Upper lobe of right lung (tissue), 1 donor: Measurements from ENCODE around the gene FCHSD2. TPM values are rescaled to one million over a fixed set of nuclear protein-coding genes. Genes with fewer than 3 reads are reported as not detected.

Experiments
- ATAC-seq: fragments of 200-7000 bp; cut with Tn5 transposase; one replicate; pipeline ENCODE4 v1.9.1; 2020; ENCODE audit warnings: mild to moderate bottlenecking, moderate library complexity
- DNase-seq: peaks from one replicate; pipeline ENCODE4 v3.0.0-alpha.2; 2020
- H3K27ac ChIP-seq: fragments of 200-600 bp; one replicate; pipeline ENCODE4 v1.8.0; 2022
- H3K27me3 ChIP-seq: fragments of 200-600 bp; one replicate; pipeline ENCODE4 v1.8.0; 2022; ENCODE audit warnings: mild to moderate bottlenecking
- H3K36me3 ChIP-seq: fragments of 200-600 bp; one replicate; pipeline ENCODE4 v1.8.0; 2022
- H3K4me1 ChIP-seq: fragments of 200-600 bp; one replicate; pipeline ENCODE4 v1.8.0; 2022
- H3K4me3 ChIP-seq: fragments of 200-600 bp; one replicate; pipeline ENCODE4 v1.8.0; 2022; ENCODE audit warnings: mild to moderate bottlenecking
- H3K9me3 ChIP-seq: fragments of 200-600 bp; one replicate; pipeline ENCODE4 v1.8.0; 2022
- intact Hi-C: fragments of 100-400 bp; cut with DNase I; formaldehyde crosslinking; loops from one replicate; pipeline ENCODE4 v1.11.0; 2022
- total RNA-seq: library from RNA; stranded (reverse); fragmentation: NEBNext Ultra II Directional; extraction: Animal tissue kit (Norgen Biotek cat#: 25700); gene quantifications from one replicate; pipeline ENCODE4 v1.2.1, GENCODE V29; 2021
- TF ChIP-seq, protein P1 (sequence below): fragments of 200-600 bp; IDR thresholded peaks from one replicate; pipeline ENCODE4 v1.8.0; 2022; ENCODE audit warnings: antibody characterized with exemption
- donor health status: DM: no; HTN: yes; CAD: no; lungs with severe emphysema.

The FCHSD2 gene
- total RNA-seq, 1 donor from 2014 or later: 71.2 TPM

DNA sequence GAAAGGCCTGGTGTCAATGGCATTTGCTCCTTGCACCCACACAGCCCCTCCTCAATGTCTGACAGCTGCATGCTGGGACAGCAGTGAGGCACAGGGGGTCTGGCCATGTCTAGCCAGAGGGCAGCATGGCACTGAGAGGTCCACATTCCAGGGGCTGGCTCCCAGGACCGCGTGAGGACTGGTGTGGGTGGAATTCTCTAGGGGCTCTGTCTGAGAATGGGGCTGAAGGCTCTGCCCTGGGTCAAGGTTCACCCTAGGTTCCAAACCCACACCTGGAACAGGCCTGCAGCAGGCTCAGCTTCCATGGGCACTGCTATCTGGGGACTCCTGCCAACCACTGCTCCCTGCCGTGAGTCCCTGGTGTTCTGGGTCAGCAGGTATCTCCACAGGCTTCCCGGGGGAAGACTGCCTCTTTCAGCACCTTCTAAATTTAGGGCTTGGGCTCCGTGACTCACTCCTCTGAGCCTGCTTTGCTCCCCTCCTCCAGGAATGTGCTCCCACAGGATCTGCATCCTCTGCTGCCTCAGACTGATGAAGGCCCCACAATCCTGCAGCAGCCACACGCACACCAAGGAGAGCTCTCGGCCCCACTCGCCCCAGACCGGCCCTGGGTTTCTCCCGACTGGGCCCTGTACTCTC is 352.5 kb downstream of the FCHSD2 start:
- DNase-seq: no peak
- no peaks in the 10 kb centered on the region for H3K36me3 ChIP-seq
- no peaks in the 10 kb centered on the region for H3K9me3 ChIP-seq
- ATAC-seq: no peak
- no peak overlapping the region for H3K27ac ChIP-seq
- TF ChIP-seq, protein P1, sequence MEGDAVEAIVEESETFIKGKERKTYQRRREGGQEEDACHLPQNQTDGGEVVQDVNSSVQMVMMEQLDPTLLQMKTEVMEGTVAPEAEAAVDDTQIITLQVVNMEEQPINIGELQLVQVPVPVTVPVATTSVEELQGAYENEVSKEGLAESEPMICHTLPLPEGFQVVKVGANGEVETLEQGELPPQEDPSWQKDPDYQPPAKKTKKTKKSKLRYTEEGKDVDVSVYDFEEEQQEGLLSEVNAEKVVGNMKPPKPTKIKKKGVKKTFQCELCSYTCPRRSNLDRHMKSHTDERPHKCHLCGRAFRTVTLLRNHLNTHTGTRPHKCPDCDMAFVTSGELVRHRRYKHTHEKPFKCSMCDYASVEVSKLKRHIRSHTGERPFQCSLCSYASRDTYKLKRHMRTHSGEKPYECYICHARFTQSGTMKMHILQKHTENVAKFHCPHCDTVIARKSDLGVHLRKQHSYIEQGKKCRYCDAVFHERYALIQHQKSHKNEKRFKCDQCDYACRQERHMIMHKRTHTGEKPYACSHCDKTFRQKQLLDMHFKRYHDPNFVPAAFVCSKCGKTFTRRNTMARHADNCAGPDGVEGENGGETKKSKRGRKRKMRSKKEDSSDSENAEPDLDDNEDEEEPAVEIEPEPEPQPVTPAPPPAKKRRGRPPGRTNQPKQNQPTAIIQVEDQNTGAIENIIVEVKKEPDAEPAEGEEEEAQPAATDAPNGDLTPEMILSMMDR: no peak
- H3K27me3 ChIP-seq: no peaks in the 10 kb centered on the region
- no peak overlapping the region for H3K4me3 ChIP-seq
- H3K4me1 ChIP-seq: peaks cover 41% of the 10 kb centered on the region
- intact Hi-C loops: loop anchor here (5.0 kb wide), 1 partner anchor 62 kb away; no protein-coding TSS in a partner anchor

DNA sequence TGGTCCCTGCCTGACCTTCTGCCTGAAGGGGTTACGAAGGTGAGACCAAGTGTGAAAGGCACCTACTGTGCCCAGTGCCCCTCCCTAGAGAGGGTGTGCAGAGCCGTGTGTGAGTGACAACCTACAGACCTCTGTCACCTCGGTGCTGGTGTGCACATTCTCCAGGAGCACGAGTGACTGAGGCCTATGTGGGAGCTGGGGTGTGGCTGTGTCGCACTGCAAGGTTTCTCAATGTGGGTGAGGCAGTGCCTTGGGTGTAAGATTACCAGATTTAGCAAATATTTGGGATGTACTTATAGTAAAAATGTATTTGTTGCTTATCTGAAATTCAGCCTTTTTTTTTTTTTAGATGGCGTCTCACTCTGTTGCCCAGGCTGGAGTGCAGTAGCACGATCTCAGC is 353.9 kb downstream of the FCHSD2 start:
- H3K9me3 ChIP-seq: no peaks in the 10 kb centered on the region
- peaks cover 34% of the 10 kb centered on the region for H3K4me1 ChIP-seq
- no peak for DNase-seq
- ATAC-seq: peak; percentile 39
- no peaks in the 10 kb centered on the region for H3K27me3 ChIP-seq
- H3K36me3 ChIP-seq: no peaks in the 10 kb centered on the region
- H3K4me3 ChIP-seq: no peak overlapping the region
- peak overlapping the region; percentile 47 for H3K27ac ChIP-seq
- intact Hi-C loops: no loop called here
- TF ChIP-seq, protein P1: no peak

DNA sequence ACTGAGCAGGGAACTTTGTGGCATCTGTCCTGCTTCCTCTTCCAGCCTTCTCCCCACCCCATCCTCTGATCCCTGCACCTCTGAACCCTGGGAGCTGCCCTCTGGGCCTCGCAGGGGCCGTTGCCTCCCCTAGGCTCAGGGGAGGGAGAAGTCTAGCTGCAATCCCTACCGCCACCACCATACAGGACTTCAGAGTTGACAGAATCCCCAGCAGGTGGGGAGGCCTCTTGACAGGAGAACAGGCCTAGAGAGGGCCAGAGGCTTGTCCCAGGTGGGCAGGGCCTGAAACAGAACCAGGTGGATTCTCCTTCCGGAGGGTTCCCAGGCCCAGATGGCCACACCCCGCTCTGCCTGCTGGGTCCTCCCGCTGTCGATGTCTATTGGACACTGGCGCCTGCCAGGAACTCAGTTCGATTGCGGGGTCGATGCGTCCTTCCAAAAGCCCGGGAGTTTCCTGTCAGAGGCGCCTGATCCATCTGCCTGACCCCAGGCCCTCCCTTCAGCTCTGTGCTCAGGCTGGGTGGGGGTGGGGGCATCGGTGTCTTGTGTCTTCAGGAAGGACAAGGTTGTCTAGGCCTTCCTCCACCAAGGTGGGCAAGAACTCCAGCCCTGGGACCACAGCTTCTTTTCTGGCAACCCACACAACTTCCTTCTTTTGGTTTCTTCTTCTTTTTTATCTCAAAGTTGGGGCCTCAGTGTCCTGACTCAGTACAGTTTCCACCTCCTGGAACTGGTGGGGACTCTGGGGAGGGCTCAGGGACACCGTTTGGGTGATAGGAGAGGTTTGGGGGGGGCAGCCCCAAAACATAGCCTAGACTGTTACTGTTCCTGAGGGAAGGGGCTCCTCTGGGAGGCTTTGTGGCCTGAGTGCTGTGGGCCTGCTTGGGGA is 354.7 kb downstream of the FCHSD2 start:
- intact Hi-C loops: no loop called here
- TF ChIP-seq, protein P1: peak; percentile 5
- H3K4me3 ChIP-seq: no peak overlapping the region
- H3K36me3 ChIP-seq: no peaks in the 10 kb centered on the region
- ATAC-seq: no peak
- H3K4me1 ChIP-seq: peaks cover 27% of the 10 kb centered on the region
- H3K27me3 ChIP-seq: no peaks in the 10 kb centered on the region
- no peaks in the 10 kb centered on the region for H3K9me3 ChIP-seq
- peak overlapping the region; percentile 47 for H3K27ac ChIP-seq
- no peak for DNase-seq

Other genes with a start within 250 kb of the FCHSD2 start
- gene P2RY2, start 76.0 kb upstream of the FCHSD2 start, total RNA-seq: 7.4 TPM
- 3.2 TPM for gene P2RY6, start 130.0 kb upstream of the FCHSD2 start, total RNA-seq
- 74.5 TPM for gene ARHGEF17, start 166.0 kb upstream of the FCHSD2 start, total RNA-seq
- 11.7 TPM for gene RELT, start 234.1 kb upstream of the FCHSD2 start, total RNA-seq